Limb (tissue), 2 donors: ENCODE measurements around the gene GIMAP2.
A peak's percentile ranks its signal among the peaks of the same experiment; 100 is the strongest.
"Not testable (repeated sequence)": the region's sequence is repeated elsewhere in the genome, so short reads cannot be mapped to it uniquely, and the experiment has no call there.

Experiments used
- DNase-seq, 2 donors: peaks; one replicate each; pipeline ENCODE4 v3.0.0-alpha.2; 2016; ENCODE audit errors: extremely low spot score in 2 of 2

Gene GIMAP2

DNA sequence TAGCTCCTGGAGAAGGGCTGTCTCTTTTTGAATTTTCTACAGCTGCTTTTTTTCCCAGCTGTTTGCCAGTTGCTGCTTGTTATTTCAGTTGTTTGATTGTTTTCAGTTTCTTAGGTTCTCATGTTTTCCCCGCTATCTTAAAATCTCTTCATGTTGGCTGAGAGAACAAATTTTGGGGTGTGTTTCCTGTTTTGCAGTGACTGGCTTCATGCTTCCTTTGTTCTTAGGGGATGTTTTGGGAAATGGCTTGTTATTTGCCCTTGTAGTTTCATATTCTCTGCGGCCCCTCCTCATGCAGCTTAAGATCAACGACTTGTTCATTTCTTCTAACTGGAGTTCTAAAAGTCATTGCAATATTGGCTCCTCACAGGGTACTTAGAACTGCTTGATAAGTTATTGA lies 8.7 kb upstream of the GIMAP2 start:
- DNase-seq = not testable (repeated sequence)

DNA sequence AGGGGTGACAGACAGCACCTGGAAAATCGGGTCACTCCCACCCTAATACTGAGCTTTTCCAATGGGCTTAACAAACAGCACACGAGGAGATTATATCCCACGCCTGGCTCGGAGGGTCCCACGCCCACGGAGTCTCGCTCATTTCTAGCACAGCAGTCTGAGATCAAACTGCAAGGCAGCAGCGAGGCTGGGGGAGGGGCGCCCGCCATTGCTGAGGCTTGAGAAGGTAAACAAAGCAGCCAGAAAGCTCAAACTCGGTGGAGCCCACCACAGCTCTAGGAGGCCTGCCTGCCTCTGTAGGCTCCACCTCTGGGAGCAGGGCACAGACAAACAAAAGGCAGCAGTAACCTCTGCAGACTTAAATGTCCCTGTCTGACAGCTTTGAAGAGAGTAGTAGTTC lies 6.9 kb upstream of the GIMAP2 start:
- DNase-seq = not testable (repeated sequence)

GRCh38 chr7:150680364-150680763 lies 5.1 kb upstream of the GIMAP2 start:
- DNase-seq = not testable (repeated sequence)

DNA sequence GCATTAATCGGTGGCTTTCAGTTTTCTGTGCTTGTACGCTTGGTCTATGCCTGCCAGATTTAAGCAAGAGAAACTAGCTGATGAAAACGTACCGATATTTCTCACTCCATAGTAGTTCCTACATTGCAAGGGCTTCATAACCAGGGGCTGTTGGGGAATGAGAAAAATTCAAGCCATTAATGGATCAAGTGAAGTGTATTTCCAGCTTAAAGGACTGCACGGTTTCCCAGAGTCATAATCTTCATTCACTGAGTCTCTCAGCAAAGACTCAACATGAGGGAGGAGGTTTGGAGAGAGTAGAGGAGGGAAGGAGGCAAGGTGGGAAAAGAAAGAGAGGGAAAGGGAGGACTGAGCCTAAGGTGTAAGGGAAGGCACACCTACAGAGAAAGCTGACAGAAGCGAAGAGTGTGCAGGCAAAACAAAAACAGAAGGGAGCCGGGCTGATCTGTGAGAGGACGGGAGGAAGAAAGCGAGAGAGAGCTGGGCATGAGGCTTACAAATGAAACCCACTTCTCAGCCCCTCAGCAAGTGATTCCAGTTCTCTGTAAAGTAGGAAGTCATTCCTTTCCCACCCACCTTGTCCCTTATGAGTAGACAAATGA lies 625 bp downstream of the GIMAP2 start:
- no peak for DNase-seq

DNA sequence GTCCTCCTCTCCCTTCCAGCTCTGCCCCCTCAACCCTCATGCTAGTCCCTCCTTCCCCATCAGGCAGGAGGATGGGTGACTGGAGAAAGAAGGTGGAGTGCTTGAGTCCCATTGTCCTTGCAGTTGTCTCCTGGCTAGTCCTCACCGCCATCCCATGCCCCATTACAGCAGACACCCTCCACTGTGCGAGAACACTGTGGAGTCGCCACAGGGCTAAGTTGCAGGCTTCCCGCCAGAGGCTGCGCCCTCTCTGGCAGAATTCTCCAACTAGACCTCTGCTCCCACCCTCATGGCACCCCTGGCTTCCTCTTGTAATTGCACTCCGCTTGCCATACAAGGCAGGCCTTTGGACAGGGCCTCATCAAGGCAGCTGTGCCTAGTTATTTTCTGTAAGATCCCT lies 3.1 kb downstream of the GIMAP2 start:
- DNase-seq = no peak

- no peak for DNase-seq
These were observed 10.1 kb downstream of the GIMAP2 start for GRCh38 chr7:150695654-150696053.

DNA sequence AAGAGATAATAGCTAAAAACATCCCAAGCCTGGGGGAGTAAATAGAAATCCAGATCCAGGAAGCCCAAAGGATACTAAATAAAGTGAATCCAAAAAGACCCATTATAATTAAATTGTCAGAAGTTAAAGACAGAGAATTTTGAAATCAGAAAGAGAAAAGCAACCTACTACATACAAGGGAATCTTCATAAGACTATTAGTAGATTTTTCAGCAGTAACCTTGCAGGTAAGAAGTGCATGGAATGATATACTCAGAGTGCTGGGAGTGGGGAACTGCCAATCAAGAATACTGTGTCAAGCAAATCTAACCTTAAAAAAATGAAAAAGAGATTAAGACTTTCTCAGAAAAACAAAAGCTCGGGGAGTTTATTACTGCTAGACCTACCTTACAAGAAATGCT lies 17.7 kb downstream of the GIMAP2 start:
- DNase-seq = no peak

- no peak for DNase-seq
These were observed 29.8 kb downstream of the GIMAP2 start for GRCh38 chr7:150715293-150715692.

DNA sequence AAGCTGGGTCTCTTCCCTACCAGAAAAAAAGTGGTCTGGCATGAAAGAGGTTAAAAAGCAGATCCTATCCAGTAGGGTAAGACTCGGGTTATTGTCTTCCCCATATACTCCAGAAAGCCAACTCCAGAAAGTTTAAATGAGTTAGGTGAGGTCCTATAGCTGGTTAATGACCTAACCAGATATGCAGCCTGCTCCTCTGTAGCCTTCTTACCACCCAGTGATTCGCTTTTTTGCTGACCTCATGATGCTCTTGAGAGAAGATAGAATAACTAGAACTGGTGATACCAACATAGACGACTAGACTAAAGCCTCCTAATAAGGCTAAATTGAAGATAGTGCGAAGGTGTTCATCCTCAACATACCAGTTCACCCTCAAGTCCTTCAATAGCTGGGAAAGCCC lies 30.2 kb downstream of the GIMAP2 start:
- no peak for DNase-seq

GRCh38 chr7:150716368-150716767 lies 30.9 kb downstream of the GIMAP2 start, which contains the start of gene GIMAP1:
Gene GIMAP1, plus strand, starts transcription at chr7:150716613. Its CDS starts 2,435 bp downstream, at chr7:150719048.
- peak in 1 of 2 donors; percentile 7 for DNase-seq

GRCh38 chr7:150716939-150717338 lies 31.4 kb downstream of the GIMAP2 start:
- DNase-seq = peak in 1 of 2 donors; percentile 11

GRCh38 chr7:150717814-150718420 lies 32.4 kb downstream of the GIMAP2 start:
- DNase-seq = no peak

DNA sequence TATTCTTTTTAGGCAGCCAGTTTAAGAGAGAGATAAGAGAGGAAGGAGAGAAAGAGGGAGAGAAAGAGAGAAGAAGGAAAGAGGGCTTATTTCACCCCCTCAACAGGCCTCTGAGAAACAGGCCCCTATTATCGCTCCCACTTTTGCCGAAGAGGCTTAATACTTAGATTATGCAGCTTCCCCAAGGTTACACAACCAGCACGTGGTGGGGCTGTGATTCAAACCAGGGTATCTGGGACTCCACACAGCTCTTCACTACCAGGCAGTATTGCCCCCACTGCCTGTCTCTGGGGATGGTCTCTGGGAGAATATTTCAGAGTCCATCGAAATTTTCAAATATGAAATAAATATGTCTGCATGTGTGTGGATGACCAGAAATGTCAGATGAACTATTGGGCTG lies 33.9 kb downstream of the GIMAP2 start:
- no peak for DNase-seq

DNA sequence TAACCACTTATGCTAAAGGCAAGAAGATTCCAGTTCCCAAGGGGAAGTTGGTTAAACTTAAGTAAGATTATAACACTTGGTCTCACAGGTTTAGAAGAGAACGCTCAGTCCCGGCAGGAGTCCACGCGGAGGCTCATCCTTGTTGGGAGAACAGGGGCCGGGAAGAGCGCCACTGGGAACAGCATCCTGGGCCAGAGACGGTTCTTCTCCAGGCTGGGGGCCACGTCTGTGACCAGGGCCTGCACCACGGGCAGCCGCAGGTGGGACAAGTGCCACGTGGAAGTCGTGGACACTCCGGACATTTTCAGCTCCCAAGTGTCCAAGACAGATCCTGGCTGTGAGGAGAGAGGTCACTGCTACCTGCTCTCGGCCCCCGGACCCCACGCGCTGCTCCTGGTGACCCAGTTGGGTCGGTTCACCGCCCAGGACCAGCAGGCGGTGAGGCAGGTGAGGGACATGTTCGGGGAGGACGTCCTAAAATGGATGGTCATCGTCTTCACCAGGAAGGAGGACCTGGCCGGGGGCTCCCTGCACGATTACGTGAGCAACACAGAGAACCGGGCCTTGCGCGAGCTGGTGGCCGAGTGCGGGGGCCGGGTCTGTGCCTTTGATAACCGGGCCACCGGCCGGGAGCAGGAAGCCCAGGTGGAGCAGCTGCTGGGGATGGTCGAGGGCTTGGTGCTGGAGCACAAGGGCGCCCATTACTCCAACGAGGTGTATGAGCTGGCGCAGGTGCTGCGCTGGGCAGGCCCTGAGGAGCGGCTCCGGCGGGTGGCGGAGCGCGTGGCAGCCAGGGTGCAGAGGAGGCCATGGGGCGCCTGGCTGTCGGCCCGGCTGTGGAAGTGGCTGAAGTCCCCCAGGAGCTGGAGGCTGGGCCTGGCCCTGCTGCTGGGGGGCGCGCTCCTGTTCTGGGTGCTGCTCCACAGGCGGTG lies 34.7 kb downstream of the GIMAP2 start:
- no peak for DNase-seq

DNA sequence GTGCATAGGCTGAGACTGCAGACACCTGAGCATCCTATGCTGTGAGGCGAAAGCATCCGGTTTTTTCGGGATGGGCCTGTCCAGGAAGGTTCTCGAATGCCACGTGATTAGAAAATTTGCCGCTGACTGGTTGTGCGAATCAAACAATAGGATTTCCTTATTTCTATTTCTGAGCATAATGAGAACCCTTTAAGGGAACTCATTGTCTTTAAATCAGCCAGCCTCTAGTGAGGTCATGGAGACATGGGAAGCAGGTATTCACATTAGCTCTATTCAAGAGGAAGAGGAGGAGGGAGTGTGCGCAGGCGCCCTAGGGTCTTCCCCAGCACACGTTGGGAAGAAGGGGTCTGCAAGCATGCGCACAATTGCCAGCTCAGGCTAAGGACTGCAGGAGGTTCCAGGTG lies 36.5 kb downstream of the GIMAP2 start:
- no peak for DNase-seq

DNA sequence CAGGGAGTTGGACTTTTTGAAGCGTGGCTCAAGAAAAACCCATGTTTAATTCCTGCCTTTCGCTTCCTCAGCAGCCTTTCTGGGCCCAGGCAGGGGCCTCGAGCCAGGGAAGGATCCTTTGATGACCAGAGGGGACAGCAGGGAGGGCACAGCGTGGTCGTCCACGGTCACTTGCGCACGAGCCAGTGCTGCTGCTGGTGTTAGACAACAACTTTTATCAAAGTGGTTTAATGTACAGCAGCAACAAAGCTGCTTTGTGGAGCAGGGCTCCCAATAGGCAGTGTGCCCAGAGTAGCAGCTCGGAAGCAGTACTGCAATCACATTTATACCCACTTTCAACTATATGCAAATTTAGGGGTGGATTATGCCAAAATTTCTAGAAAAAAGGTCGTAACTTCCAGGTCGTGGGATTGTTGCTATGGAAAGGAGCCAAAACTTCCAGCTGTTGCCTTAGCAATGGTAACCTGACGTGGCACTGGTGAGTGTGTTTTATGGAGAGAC lies 37.0 kb downstream of the GIMAP2 start:
- no peak for DNase-seq

DNA sequence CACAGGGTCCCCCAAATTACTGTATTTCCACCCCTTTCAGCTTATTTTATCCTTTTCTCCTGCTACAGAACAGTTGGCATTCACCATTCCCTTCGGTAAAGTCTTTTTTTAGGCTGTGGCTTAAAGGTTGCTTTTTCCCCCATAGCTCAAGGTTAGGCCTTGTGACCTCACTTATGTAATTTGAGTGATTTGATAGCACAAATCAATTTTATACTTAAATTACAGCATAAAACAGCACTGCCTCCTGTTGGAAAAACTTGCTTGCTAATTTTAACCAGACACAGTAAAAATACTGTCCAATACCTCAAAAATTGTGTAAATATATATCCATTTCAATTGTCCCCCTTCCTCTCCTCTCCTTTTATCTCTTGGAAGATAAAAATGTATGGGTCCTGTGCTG lies 38.0 kb downstream of the GIMAP2 start:
- no peak for DNase-seq

- DNase-seq = no peak
These were observed 41.9 kb downstream of the GIMAP2 start for GRCh38 chr7:150727381-150727780.

- DNase-seq = no peak
These were observed 42.5 kb downstream of the GIMAP2 start for GRCh38 chr7:150728011-150728410.

DNA sequence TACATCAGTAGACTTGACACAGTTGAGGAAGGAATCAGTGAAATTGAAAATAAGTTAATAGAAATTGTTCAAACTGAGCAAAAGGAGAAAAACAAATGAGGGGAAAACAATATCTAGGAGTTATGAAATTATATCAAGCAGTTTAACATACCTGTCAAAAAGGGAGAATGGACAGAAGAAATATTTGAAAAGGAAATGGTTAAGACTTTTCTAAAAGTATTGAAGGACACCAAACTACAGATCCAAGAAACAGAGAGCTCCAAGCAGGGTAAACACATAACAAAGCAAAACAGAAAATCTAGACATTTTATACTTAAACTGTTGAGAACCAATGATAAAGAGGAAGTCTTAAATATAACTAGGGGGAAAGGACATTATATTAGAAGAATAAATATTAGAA lies 43.1 kb downstream of the GIMAP2 start:
- no peak for DNase-seq

- DNase-seq = no peak
These were observed 46.4 kb downstream of the GIMAP2 start for GRCh38 chr7:150731916-150732315.

- no peak for DNase-seq
These were observed 47.4 kb downstream of the GIMAP2 start for GRCh38 chr7:150732786-150733481.
